SK-N-MC (cell line): ENCODE results near the gene TYW1.

Experiments
- EZH2 ChIP-seq: fragments of 200-600 bp; sonication (generic); IDR thresholded peaks from one replicate; pipeline ENCODE4 v1.6.1; 2017; ENCODE audit warnings: antibody characterized with exemption
- POLR2AphosphoS5 ChIP-seq: IDR thresholded peaks from 2 replicates; pipeline ENCODE4 v1.6.1; 2012; ENCODE audit warnings: mild to moderate bottlenecking, low read depth, low read length, borderline replicate concordance

DNA sequence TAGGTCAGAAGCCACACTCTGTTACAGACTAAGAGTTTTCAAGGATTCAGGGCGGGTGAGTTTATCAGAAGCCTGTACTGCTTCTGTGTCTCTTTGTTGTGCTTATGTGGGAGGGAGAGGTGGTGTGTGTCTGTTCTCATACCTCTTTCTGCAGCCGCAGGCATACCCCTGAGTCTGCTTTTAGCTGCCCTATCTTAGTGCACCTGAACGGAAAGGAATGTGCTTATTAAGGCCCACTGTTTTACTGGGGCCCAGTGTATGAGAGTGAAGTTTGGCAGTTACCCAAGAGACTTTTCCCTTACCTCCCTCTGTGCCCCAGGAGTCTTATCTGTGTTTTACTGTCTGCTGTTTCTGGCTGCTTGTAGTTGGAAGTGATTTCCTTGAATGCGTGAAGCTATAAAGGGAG, 104.3 kb downstream of the TYW1 start:
- TF ChIP-seq EZH2 (no peak), POLR2AphosphoS5 (no peak)
